Measurements from ENCODE around the gene HTR3B.

DNA sequence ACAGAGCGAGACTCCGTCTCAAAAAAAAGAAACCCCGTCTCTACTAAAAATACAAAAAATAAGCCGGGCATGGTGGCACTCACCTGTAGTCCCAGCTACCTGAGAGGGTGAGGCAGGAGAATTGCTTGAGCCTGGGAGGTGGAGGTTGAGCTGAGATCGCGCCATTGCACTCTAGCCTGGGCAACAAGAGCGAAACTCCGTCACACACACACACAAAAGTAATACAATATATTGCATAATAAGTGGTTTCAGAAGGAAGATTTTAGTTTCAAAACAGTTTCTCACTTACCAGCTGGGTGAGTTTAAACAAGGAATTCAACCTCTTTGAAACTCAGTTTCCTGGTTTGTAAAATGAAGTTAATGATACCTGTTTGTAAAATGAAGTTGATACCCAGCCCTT, 37.7 kb downstream of the HTR3B start:
- TF ChIP-seq, protein P1, sequence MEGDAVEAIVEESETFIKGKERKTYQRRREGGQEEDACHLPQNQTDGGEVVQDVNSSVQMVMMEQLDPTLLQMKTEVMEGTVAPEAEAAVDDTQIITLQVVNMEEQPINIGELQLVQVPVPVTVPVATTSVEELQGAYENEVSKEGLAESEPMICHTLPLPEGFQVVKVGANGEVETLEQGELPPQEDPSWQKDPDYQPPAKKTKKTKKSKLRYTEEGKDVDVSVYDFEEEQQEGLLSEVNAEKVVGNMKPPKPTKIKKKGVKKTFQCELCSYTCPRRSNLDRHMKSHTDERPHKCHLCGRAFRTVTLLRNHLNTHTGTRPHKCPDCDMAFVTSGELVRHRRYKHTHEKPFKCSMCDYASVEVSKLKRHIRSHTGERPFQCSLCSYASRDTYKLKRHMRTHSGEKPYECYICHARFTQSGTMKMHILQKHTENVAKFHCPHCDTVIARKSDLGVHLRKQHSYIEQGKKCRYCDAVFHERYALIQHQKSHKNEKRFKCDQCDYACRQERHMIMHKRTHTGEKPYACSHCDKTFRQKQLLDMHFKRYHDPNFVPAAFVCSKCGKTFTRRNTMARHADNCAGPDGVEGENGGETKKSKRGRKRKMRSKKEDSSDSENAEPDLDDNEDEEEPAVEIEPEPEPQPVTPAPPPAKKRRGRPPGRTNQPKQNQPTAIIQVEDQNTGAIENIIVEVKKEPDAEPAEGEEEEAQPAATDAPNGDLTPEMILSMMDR (IDR thresholded peaks at IDR 0.05): no peak
- no peak for TF ChIP-seq POLR2A (IDR thresholded peaks at IDR 0.05)

Measured in thyroid gland (tissue), 4 donors.